Stromal cell of bone marrow (primary cell): Measurements from ENCODE around the gene NEDD4L.
"Not testable (repeated sequence)": the region's sequence is repeated elsewhere in the genome, so short reads cannot be mapped to it uniquely, and the experiment has no call there.

Source experiments
- DNase-seq: peaks from one replicate; pipeline ENCODE4 v3.0.0-alpha.2; 2012; ENCODE audit warnings: low read depth

The NEDD4L gene

DNA sequence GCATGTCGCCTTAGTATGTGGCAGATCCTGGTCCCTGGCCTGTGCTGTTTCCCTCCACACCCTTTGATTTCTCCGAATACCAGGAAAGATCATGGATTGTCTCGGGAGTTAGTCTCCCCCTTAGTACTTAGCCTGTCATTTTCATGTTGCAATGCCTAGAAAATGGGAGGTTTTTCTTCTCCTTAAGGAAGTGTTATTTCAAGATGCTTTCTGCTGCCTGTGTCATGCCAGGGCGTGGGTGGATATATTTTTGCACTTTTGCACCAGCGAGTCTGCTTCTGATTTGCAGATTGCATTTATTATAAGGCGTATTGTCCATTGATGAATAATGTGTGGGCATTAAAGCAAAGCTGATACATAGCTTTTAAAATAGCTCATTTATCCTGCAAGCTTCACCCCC is 223.5 kb downstream of the NEDD4L start:
- peak; percentile 33 for DNase-seq

DNA sequence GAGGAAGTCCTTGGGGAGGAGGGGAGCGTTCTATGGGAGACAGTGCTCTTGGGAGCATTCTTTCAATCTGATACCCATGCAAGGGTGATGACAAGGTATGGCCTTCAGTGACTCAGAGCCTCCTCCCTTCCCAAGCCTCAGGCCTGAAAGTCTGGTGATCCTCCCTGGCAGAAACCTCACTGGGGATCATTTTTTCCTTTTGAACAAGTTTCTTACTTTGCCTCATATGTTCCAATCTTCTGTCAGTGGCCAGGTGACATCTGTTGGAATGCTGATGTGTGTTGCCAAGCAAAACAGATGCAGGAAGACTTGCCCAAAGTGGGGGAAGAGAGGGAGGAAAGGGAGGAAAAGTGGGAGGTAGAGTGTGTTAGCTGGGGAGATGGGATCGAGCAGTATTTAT is 224.8 kb downstream of the NEDD4L start:
- peak; percentile 25 for DNase-seq

DNA sequence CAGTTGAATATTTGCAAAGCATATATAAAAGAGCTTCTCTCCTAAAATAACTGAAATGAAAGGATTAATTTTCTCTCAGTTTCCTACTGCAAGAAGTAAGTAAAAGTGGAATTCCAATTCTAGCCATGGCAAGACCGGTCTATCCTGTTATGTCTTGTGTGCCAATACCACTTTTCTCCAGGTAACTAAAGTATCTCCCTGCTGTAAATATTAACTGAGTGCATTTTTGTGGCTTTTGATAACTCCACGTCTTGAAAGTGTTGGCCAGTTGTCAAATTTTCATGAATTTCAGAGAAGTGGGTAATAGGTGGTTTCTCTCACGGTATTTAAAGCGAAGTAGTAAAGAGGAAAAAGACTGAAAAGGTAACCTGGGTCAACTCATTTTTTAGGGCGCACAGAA is 225.9 kb downstream of the NEDD4L start:
- no peak for DNase-seq

DNA sequence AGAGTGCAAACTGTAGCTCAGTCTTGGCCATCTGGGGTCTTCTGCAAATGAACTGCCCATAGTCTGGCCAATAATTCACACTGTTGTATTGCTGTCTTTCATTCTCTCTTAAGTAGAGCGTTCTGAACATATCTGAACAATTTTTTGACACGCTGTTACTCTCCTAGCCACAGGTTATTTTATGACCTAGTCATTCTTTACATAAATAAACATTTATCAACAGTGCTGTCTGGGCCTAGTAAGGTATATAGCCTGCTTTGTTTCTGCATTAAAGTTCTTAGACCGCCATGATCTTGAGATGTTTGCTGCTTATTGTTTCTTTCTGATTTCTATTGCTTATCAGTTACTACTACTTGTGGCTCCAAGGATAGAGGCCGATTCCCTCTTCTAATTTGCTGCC is 226.4 kb downstream of the NEDD4L start:
- DNase-seq: no peak

DNA sequence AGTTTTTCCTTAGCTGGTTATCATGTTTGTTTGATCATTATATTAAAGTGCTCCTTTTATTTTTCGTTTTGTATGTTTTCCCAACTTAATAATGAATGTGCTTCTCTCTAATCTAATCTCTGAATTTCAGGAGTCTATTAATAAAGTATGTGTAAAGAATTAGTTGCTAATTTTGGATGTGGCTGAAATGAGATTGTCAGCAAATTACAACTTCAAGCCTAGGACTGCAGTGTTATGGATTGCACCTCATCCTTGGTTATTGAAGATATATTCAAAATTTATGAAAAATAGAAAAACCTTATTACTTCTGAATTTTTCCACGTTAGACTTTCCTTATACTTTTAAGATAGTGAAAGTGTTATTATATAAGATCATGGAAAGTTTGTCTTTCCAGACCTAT is 227.7 kb downstream of the NEDD4L start:
- DNase-seq: no peak

DNA sequence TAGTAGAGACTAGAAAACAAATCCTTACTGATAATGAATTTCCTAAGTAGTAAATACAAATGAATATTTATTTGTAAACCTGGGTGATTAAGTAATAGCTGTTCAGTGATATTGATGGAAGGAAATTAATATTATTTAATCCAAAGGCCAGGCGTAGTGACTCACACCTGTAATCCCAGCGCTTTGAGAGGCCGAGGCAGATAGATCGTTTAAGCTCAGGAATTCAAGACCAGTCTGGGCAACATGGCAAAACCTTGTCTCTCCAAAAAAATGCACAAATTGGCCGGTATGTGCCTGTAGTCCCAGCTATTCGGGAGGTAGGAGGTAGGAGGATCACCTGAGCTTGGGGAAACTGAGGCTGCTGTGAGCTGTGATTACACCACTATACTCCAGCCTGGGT is 228.2 kb downstream of the NEDD4L start:
- DNase-seq: no peak

DNA sequence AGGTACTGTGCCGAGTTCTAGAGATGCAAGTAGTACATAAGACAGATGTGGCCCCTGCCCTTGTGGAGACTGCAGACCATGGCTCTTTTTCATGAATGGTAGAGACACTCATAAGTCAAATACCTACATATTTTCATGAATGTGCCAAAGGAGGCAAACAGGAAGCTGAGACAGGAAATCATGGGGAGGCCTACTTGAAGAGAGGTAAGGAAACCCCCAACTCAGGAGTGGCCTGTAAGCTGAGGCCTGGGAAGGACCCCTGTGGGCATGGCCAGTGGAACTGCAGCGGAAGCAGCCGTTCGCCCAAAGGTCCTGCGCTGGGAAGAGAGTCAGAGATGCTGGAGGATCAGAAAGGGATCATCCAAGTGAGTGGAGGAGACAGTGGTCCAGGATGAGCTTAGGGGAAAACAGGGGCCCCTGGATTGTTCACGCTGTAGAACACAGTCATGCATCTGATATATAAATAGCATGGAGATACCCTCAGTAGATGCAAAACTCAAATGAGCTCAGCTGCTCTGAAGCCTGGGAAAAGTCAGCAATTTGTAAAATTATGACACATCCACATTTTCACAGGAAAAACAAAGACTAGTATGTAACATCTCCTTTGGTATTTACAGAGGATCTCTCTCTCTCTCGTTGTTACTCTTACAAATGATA is 228.9 kb downstream of the NEDD4L start:
- no peak for DNase-seq

DNA sequence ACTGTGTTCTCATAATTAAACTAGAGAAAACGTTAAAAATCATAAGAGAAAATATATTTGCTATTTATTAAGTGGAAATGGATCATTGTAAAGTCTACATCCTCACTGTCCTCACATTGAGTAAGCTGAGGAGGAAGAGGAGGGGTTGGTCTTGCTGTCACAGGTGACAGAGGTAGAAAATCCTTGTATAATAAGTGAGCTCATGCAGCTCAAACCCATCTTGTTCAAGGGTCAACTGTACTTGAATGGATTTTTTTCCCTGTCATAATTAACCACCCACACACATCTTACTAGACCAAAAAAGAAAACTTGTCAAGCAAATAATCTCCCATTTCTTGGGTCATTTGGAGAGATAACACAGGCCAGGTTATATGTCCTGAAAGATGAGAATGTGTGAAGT is 231.2 kb downstream of the NEDD4L start:
- no peak for DNase-seq

DNA sequence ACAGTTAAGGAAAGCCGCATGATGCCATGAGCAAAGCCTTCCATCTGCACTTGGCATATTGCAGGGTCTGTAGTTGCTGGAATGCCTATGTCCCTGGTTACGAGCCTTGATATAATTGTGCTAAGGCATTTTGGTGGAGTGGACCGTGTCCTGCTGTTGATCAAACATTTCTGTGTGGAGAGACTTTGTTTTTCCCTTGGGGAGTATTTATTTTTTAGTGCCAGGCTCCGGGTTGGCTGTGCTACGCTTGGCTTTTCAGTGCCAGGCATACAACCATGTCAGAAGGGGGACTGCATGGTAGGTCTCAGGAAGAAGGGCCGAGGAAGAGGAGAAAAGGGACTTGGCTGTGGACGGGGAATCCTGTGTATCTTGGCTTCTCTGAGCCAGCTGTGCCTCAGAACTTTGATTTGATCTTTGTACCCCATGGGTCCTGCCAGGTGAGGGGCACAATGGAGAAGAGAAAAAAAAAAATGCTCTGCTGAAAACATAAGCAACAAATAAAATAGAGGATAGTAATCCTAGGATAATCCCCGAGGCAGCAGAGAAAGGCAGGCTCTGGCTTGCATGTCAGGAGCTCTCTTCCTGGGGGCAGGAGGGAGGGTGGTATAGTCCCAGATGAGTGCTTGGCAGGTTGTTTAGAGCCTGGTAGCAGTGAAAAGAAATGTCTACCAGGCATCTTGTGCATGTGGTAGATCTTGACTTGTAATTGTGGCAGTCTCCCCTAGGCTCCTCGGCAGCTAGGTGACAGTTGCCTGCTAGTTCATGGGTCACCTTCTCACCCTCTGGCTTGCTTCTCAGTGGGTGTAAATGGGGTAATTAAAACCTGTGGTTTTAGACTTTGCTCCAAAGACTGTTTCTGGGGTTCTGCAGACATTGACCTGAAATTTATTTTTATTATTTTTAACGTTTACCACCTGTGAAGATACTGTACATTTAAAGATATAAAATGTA is 233.0 kb downstream of the NEDD4L start:
- no peak for DNase-seq

DNA sequence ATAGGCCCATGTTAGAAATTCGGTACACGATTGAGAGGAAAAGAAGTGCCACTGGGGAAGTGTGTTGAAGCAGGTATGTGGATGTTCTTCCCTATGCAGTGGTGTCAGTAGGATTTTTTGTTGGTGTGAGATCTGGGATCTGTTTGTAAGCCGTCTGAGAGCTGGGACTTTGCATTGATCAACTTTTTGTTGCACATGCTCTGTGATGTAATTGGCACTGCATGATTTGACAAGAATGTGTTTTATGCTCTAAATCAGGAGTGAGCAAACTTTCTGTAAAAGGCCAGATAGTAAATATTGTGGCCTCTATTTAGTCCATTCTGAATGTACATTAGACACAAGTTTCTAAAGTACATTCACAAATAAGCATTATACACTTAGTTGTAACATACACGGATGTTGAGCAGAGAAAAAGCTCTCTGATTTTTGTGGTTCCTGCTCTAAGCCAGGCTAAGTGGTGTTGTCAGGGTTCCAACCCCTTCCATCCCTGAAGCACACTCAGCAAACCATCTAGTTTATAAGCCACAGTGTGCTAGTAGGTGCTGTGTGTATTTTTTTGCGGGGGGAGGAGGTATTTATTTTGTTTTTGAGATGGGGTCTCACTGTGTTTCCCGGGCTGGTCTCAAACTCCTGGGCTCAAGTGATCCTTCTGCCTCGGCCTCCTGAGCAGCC is 235.6 kb downstream of the NEDD4L start:
- no peak for DNase-seq

DNA sequence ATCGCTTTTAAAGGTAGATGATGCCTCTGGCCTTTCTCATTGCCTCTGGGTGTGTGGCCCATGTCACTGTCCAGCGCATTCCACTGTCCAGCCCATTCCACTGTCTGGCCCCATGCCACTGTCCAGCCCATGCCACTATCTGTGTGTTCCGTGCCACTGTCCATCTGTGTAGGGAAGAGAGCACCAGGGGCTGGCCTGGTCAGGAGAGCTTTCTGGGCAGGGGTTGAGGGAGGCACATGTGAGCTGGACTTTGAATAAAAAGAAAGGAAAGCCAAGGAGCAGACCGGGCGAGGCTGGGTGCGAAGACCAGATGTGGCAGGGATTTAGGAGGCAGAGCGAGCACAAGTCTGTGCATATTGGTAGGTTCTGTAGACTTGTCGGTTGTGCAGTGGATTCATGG is 236.2 kb downstream of the NEDD4L start:
- no peak for DNase-seq

DNA sequence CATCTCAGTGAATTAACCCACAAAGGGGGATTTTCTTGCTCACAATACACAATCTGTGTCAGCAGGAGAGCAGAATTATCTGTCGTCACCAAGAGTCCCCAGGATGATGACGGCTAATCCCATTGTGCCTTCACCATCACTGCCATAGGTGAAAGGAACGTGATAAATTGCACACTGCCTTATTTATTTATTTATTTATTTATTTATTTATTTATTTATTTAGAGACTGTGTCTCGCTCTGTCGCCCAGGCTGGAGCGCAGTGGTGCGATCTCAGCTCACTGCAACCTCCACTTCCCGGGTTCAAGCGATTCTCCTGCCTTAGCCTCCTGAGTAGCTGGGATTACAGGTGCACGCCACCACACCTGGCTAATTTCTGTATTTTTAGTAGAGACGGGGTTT is 238.8 kb downstream of the NEDD4L start:
- not testable (repeated sequence) for DNase-seq

DNA sequence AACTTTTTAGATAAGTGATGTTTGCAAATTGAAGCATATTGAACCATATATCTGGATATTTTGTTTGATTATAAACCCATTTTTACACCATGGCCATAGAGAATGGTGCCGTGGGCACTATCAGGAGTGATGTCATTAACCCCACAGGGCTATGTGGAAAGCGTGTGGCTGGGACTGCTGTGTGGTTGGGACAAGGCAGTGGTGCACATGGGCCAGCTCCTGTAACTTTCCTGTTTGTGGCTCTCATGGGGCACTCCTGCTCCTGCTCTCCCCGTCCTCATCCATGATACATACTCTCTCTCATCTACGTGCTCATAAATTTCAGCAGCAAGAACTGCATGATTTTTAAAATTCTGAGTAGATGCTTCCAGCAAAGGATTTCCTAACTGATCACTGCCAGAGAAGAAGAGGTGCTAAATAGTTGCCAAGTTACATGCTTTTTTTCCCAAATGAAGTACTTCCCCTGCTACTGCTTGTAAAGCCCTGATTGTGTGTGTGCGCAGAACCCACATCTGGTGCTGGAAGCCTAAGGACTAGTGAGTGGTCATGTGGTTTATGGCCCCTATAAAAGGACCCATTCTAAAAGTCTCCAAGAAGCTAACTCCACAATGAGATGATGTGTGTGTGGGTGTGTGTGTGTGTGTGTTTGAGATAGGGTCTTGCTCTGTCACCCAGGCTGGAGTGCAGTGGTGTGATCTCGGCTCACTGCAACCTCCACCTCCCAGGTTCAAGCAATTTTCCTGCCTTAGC is 240.8 kb downstream of the NEDD4L start:
- no peak for DNase-seq

DNA sequence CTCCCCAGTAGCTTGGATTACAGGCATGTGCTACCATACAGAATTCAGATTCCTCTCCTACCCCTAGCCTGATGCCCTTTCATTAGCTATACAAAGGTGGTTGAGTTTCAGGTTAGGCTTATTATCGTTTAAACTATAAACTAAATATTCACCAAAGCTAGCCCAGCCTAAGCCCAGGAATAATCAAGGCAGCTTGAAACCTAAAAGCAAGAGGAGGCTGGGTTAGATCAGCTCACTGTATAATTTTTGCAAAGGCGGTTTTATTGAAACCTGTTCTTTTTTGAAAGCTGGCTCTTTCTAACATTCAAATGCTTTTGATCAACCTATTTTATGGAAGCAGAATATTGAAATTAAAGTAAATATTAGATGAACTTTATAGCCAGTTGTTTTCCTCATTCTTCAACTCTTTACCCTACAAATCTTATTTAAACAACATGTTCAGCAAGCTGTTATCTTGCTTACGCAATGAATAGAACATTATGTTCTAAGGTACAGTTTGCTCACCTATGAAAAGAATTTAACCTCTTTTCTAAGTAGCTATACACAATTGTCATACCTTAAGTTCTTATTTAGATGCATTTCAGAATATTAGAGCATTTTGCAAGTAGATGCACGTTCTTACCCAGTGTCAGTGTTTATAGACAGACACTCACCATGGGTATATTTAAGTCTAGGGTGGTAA is 241.6 kb downstream of the NEDD4L start:
- no peak for DNase-seq

DNA sequence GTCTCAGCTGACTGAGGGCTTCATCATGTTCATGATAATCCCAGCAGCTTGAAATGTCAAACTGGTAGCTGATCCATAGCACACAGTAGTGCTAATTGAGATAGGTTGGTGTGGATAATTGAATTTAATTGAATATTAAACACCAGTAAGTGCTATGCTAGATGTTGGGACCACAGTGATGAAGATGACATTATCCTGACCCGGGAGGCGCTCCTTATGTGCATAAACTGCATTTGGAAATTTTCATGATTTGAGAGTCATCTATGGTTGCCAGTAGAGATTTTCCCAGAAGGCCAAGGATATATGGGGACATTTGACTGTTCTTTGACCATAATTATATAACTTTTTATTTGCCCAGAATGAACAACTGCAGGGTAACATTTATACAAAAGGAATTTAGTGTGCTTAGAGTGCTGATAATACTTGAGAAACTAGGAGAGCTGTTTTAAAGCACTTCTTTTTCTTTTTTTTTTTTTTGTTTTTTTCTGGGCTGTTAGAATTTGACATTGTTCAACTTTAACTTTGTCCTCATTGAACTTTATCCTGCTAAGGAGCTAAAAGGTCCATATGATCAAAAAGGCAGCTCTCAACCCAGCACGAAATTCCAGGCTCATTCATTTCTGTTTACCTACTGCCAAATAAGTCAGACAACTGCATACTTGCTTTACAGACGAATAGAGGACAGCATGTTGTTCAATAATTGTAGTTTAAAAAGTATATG is 242.8 kb downstream of the NEDD4L start:
- DNase-seq: no peak

DNA sequence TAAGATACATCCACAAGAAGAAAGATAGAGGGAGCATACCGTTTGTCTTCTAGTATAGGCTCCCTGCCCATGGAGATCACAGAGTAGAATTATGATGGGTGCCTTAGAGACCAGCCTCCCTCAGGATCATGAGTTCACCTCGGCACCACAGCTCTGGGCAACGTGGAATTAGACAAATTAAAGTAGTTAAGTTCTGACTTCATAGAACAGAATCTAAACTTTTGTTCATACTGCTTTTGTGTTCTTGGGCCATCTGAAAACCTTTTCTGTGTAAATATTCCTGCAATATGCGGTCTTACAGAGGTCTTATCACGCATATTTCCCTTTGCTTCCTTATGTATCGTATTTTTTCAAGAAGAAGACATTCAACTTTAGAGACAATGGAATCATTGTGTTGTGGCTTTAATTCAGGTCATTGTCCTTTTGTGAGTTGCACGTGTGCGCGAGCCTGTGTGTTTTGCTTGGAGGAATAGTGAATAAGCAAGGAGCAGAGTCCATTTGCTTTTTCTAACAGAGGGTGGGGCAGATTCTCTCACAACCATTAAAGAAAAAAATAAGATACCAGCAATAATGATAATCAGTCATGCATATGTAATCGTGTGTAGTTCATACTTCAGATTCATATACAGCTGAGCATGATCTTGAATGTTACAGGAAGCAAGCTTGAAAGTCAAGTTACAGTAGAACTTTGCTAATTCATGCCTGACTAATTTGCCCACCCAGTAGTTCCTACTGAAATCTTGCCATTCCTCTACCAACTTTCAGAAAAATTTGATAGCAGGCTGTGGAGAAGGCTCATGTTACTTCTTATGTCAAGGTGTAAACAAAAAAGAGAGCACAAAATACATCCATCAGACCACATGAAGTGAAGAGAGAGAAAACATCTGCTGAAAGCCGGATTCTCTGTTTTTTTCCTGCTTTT is 243.6 kb downstream of the NEDD4L start:
- no peak for DNase-seq

DNA sequence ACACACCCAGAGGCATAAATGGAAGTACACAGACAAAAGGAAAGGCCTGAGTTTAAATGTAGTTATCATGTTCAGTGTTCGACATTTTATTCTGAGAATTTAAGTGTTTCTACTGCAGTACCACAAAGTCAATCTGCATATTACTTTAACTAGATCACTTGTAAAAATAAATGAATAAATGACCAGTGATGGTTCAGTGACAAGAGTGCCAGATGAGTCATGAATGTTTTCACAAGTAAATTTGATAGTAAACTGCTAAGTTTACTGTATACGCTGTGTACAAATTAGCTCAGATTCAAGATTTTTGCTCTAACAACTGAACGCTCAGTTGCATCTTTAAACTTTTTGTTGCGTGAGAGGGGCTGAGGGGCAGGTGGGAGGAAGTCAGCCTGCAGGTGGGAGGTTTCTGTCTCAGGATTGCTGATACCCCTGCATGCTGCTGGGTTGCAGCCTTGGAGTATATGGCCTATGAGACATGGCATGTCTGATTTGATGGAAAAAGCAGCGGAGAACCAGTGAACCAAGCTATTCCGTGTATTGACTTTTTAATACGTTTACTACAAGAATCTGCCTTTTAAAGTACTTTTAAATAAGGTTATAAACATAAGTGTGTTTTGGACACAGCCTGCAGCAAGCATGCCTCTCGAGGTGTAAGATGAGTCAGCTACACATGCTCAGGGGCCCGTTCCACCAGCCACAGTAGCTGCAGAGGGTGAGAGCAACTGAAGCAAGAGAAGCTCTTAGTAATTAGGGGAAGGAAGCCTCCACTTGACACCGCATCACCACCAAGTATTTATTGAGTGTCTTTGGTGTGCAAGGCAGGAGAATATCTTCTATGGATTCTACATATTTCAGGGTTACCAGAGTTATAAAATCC is 245.1 kb downstream of the NEDD4L start:
- DNase-seq: no peak

DNA sequence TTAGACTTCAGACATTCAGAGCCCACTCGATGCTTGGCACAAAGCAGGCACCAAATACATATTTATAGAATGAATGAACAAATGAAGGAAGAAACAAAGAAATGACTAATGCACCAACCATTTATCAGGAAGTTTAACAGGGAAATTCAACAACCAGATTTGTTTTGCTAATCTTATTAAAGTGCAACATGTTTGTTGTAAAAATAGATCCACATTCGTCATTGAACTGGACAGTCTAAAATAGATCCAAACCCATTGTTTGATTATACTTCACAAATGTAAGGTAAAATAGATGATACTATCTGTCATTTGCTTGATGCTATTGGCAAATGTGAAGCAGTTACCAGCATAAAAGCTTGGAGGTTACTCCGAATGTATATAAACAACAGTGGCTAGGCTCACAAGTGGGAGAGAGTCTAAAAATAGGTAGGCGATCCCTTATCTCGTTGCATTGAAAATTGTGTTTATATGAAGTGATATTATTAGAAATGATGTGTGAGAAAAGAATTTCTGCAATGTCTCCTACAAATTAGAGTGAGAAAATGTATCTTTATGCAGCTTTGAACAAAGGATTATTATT is 246.2 kb downstream of the NEDD4L start:
- DNase-seq: no peak
